ENCODE measurements around the gene FOXS1.

Gene FOXS1

DNA sequence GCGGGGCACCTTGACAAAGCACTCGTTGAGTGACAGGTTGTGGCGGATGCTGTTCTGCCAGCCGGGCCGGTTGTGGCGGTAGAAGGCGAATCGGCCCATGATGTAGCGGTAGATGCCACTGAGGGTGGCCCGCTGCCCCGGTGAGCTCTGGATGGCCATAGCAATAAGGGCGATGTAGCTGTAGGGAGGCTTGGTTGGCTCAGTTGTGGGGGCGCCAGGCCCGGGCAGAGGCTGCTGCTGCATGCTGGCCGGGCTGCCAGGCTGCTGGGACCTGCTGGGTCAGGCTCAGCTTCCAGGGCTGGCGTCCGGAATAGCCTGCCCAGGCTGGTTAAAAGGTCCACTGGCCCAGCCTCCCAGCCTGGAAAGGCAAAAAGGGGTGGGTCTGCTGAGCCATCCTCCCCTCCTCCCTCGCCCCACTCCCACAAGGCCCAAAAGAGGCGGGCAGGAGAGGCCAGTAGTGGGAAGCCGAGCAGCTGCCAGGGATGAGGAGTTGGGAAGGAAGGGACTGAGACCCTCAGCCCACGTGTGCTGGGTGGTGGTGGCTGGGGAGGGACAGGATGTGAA is at the start of gene FOXS1:
Gene FOXS1 (minus strand): TSS at position 305 of the 564 bp plus-strand sequence. CDS start 62 bp downstream, at position 243.
- no peak for DNase-seq
- in situ Hi-C loops (cut with MboI; ENCODE audit: low pct_unique_long_range_greater_than_20kb, low sequenced_read_pairs) = no loop called here

DNA sequence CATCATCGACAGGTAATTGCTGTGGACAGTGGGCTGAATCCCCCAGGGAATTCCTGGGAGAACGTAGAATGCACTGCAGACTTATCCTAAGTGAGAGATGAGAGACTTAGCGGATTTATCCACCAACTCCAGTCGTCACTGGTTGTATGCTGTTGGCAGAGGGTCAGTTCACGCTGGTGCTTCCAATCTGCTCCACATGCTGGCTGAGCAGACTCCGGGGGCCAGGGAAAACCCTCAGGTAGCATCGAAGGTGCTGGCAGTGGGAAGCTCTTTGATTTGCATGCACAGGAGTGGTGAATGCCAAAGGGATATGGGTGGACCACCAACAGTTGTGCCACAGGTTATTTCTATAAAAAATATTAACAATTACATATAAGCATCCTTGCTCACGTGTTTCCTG is 45.2 kb upstream of the FOXS1 start:
- DNase-seq = no peak
- in situ Hi-C loops (cut with MboI; ENCODE audit: low pct_unique_long_range_greater_than_20kb, low sequenced_read_pairs) = no loop called here

- in situ Hi-C loops (cut with MboI; ENCODE audit: low pct_unique_long_range_greater_than_20kb, low sequenced_read_pairs) = no loop called here
- no peak for DNase-seq
These were observed 38.4 kb upstream of the FOXS1 start for GRCh38 chr20:31883829-31884228.

GRCh38 chr20:31881945-31882344 is 36.5 kb upstream of the FOXS1 start:
- in situ Hi-C loops (cut with MboI; ENCODE audit: low pct_unique_long_range_greater_than_20kb, low sequenced_read_pairs) = no loop called here
- no peak for DNase-seq

DNA sequence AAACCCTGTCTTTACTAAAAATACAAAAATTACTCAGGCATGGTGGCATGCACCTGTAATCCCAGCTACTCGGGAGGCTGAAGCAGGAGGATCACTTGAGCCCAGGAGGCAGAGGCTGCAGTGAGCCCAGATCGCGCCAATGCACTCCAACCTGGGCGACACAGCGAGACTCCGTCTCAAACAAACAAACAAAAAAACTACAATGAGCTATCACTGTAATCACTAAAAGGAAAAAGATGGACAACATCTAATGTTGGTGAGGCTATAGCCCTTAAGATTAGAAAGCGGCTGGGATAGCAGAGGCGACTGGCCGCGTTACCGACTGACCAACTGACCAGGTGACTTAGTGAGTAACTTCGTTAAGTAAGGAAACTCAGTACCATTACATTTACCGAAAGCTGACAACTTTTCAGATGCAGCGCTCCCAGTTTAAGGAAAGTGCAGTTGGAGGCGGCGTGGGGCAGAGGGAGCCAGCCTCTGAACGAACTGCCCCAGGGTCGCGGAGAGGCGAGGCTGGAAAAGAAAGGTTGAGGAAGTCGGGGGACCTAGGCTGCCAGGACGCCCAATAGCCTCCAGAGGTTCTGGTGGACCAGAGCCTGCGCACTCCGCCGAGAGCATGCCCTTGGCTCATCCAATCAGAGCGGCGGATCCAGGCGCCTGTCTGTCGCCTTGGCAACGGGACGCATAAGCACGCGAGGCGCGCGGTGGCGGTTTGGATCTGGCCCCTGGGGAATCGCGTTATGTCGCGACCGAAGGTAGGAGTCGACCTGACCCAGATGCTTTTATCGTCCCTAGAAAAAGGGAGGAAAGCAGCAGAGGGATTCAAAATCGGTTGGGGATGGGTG is 34.0 kb upstream of the FOXS1 start:
- in situ Hi-C loops (cut with MboI; ENCODE audit: low pct_unique_long_range_greater_than_20kb, low sequenced_read_pairs) = no loop called here
- DNase-seq = peak; percentile 83

- in situ Hi-C loops (cut with MboI; ENCODE audit: low pct_unique_long_range_greater_than_20kb, low sequenced_read_pairs) = no loop called here
- no peak for DNase-seq
These were observed 32.3 kb upstream of the FOXS1 start for GRCh38 chr20:31877684-31878083.

GRCh38 chr20:31875671-31876070 is 30.3 kb upstream of the FOXS1 start:
- in situ Hi-C loops (cut with MboI; ENCODE audit: low pct_unique_long_range_greater_than_20kb, low sequenced_read_pairs) = no loop called here
- DNase-seq = peak; percentile 35

DNA sequence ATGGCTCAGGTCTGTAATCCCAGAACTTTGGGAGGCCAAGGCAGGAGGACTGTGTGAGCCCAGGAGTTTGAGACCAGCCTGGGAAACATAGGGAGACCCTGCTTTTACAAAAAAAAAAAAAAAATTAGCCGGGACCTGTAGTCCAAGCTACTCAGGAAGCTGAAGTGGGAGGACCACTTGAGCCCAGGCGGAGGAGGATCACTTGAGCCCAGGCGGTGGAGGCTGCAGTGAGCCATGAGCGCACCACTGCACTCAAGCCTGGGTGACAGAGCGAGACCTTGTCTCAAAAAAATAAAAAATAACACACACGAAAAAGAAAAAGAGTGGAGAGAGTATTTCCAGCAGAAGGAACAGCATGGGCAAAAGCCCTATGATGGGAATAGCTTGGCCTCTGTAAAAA is 27.0 kb upstream of the FOXS1 start:
- in situ Hi-C loops (cut with MboI; ENCODE audit: low pct_unique_long_range_greater_than_20kb, low sequenced_read_pairs) = no loop called here
- DNase-seq = no peak

DNA sequence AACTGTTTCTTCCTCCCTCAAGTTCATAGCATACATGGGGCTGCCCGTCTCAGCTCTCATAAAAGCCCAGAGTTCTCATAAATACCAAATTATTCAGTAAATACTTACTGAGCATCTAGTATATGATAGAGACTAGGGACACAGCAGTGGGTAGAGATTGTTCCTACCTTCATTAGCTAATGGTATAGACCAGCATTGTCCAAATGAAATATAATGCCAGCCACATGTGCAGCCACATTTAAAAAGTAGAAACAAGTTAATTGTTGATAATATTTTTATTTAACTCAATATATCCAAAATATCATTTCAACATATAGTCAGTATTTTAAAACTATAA is 26.2 kb upstream of the FOXS1 start:
- DNase-seq = no peak
- in situ Hi-C loops (cut with MboI; ENCODE audit: low pct_unique_long_range_greater_than_20kb, low sequenced_read_pairs) = no loop called here

DNA sequence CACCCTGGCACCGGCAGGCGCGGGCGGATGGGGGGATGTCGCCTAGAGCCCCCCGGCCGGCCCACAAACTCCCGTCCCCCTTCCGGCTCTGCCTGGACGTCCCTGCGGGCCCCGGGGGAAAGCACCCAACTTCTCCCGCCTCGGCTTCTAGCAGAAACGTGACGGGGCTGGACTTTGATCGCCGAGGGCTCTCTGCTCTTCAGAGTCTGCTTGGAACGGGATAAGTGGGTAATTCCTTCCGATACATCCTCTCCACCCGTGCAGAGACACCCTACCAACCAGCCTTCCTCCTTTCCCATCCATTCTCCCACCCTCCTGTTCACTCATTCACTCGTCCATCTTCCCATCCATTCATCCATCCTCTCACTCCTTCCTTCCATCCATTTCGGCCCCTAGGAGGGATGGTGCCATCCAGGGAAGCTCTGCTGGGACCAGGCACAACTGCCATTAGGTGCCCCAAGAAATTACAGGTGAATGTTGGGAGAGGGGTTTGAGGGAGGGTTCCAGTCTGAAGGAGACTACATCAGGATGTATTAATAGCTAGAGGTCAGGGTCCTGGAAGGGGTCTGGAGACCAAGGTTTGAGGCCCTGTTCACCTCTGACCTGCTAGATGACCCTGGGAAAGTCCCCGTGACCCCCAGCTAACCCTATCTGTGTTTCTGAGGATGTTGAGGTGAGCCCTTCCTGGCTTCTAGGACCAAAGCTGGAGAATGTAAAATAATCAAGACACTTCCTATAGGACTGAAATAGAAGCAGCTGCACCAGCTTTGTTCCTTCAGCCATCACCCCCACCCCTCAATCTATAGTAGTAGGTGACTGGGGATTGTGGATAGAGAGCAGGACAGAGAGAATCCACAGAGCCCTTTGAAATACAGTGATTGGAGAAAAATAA is 25.6 kb upstream of the FOXS1 start:
- no peak for DNase-seq

GRCh38 chr20:31869942-31870725 is 24.7 kb upstream of the FOXS1 start, which contains the start of the genes DUSP15 and TTLL9:
DUSP15 (minus strand) TSS chr20:31870527; CDS start chr20:31870337, 190 bp downstream.
TTLL9 (plus strand) TSS chr20:31870634; CDS start chr20:31871127, 493 bp downstream.
- in situ Hi-C loops (cut with MboI; ENCODE audit: low pct_unique_long_range_greater_than_20kb, low sequenced_read_pairs) = no loop called here
- peak; percentile 28 for DNase-seq

More for the DNA sequence above, 25.6 kb upstream of the FOXS1 start:
- in situ Hi-C loops (cut with MboI; ENCODE audit: low pct_unique_long_range_greater_than_20kb, low sequenced_read_pairs) = no loop called here

- DNase-seq = no peak
- in situ Hi-C loops (cut with MboI; ENCODE audit: low pct_unique_long_range_greater_than_20kb, low sequenced_read_pairs) = no loop called here
These were observed 24.2 kb upstream of the FOXS1 start for GRCh38 chr20:31869673-31869941.

DNA sequence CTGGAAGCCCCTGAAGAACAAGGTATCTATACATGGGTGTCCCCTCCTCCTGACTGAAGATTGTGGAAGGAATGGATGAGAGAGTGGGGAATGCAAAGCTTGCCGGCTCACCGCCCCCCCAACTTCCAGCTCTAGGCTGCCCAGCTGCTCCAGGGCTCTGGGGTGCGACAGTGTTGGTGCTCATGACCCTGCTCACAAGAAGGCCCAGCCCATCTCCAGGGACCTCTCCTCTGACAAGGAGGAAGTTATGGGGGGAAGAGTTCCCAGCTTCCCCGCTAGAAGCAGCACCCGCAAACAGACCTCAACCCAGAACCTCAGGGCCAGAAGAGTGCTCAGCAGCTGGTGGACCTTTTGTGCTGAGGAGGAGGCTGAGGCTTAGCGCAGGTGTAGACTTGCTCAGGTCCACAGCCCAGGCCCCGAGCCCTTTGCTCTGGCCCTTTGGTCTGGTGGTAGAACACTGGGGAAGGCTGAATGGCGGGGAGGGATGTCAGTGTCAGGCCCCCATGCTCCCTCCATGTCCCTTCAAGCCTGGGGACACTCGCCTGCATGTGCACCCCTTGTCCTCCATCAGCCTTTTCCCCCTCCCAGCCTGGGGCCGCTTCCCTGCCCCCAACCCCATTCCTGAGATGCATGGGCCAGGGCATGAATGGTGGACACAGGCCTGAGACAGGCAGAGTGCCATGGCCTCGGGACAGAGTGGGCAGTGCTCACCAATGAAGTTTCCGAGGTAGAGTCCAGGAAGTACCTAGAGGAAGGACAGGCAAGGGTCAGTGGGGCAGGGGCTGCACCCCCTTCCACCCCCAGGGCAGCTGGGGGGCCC is 23.7 kb upstream of the FOXS1 start:
- in situ Hi-C loops (cut with MboI; ENCODE audit: low pct_unique_long_range_greater_than_20kb, low sequenced_read_pairs) = no loop called here
- no peak for DNase-seq

DNA sequence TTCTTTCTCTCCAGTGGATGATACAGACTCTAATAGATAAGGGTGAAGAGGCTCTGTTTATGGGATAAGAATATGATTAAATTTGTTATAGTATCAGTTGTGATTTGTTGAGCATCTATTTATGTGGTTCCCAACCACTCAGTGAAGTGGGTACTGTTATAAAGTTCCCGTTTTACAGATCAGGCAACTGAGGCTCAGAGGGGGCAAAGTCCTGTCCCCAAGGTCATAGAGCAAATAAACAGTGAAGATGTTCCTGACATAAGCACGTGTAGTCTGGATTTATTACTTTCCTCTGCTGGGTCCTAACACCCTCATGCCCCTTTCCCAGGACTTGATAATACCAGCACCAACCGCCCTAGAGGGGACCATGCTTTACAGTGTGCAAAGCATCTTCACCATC is 20.8 kb upstream of the FOXS1 start:
- no peak for DNase-seq
- in situ Hi-C loops (cut with MboI; ENCODE audit: low pct_unique_long_range_greater_than_20kb, low sequenced_read_pairs) = no loop called here

DNA sequence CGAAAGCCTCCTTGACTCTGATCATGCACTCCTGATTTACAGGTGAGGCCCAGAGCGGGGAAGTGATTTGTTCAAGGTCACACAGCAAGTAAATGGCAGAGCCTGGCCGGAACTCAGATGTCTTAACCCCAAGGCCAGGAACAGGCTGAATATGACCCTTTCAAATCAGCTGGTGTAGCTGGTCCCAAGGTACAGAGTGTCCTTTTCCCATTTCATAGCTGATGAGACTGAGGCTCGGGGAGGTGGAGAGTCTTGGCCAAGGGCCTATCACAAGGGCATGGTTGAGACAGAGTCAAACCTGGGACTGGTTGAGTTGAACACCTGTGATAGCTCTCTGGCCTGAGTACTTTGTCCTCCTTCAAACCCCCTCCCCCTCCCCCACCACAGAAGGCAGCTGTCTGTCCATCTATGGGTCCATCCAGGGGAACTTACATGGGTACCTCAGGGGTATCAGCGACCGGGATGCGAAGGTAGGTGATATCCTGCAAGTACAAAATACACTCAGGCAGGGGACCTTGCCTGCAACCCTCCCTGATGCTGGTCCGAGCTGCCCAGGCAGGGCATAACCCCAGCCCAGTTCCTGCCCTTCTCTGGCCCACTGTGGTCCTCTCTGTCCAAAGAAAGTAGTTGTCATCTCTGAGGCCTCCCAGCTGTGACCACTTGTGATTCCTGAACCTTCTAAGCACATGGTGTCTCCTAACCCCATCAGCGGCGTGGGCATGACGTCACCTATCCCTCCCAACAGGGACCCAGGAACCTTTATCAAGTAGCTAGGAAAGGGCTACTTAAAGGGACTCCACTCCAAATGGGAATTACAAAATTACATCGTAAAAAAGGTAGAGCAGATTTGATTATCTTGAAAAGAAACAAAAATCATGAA is 19.4 kb upstream of the FOXS1 start:
- in situ Hi-C loops (cut with MboI; ENCODE audit: low pct_unique_long_range_greater_than_20kb, low sequenced_read_pairs) = no loop called here

DNA sequence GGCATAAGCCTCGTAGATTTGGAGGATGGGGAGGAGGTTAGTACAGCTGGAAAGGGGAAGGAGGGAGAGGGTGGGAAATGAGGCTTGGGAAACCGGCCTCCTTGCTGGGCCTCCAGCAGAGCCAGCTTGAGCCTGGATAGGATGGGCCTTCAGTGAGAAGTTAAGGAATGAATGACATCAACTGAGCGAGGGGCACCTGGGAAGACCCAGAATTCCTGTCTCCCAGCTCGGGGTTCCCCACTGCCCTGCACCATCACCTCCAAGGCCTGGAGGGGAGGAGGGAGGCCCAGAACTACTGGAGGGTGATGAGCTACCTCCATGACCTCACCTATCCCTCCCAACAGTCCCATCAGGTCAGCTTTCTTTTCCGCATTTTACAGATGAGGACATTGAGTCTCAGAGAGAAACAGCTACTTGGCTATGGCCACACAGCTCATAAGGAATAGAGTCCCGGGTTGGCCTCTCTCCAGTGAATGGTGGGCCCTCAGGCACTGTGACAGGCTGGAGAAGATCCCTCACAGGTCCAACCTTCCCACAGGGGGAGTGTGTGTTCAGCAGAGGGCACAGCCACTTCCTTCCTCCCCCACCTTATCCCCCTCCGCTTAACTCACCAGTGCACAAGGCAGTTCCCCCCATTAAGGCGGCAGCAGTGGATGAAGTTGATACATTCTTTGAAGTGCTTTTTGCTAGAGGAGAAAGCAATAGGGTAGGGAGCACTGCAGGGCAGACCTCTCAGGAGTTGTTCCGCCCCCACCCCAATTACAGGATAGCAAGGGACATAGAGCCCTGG is 18.1 kb upstream of the FOXS1 start:
- peak; percentile 51 for DNase-seq
- in situ Hi-C loops (cut with MboI; ENCODE audit: low pct_unique_long_range_greater_than_20kb, low sequenced_read_pairs) = no loop called here

More for the DNA sequence above, 19.4 kb upstream of the FOXS1 start:
- no peak for DNase-seq

DNA sequence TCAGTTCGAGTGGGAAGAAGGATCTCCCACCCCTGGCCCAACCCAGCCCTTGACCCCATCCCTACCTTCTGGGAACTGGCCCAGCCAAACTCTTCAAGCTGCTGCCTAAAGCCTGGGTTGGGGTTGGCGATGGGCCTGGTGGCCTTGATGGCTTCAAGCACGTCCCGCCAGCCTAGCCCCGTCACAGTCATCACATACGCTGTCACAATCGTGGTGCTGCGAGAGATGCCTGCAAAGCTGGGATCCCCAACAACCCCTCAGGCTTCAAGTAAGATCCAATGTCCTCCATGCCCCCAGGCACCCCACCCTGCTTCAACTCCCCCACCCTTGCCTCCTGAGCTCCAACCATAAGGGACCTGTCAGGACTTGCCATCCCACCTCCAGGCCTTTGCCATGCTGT is 17.1 kb upstream of the FOXS1 start:
- DNase-seq = no peak
- in situ Hi-C loops (cut with MboI; ENCODE audit: low pct_unique_long_range_greater_than_20kb, low sequenced_read_pairs) = no loop called here

All from KBM-7 (cell line).